ENCODE measurements around the gene LRP1B.

- TF ChIP-seq CTCF (IDR thresholded peaks at IDR 0.05; ENCODE audit: low read length) (no peak), EZH2 (IDR thresholded peaks at IDR 0.05; ENCODE audit: borderline replicate concordance, low read length) (no peak)
Observed at GRCh38 chr2:141329964-141330363, 800.9 kb downstream of the LRP1B start.
